Cardiac ventricle fibroblast (primary cell): ENCODE measurements around the gene PITPNC1. TPM values are rescaled to one million over a fixed set of nuclear protein-coding genes. Genes with fewer than 3 reads are reported as not detected.

Experiments used
- total RNA-seq: library from RNA; depleted of rRNA; stranded (reverse); fragments of >200 nt; gene quantifications from 2 replicates; pipeline ENCODE4 v1.2.3, GENCODE V29; 2015

Gene PITPNC1
- 4.1 and 7.3 TPM in 2 replicates for total RNA-seq

DNA sequence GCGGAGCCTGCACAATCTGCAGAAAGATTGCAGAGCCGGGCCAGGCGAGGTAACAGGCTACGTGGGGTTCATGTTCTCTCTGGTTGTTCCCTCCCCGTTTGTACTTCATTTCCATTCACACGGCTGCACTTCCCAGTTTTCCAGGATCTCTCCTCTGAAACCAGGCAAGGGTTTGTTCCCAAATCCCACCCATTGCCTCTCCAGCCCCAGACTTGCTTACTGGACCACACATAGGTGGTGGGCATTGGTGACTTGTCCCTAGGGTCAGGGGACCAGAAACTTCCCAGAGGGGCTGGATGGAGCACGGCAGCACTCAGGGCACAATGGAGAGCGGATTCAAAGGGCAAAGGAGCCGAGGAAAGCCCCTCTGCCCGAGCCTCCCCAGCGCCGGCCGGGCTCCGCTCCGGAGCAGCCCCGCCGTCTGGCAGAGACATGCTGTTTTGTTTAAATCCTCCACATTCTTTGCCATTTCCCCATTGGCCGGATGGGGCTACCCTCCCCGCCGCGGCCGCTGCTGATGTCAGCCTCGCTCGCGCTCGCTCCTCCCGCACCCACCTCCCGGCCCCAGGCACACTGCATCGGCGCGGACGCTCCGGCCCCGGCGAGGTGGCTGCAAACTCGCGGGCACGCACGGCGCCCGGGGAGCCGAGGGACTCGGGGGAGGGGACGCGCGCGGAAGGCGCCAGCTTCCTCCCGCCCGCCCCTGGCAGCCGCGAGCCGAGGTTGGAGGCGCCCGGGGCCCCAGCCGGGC, at the start of gene PITPNC1:
PITPNC1 (plus strand) TSS at position 545 of the 751 bp plus-strand sequence.

DNA sequence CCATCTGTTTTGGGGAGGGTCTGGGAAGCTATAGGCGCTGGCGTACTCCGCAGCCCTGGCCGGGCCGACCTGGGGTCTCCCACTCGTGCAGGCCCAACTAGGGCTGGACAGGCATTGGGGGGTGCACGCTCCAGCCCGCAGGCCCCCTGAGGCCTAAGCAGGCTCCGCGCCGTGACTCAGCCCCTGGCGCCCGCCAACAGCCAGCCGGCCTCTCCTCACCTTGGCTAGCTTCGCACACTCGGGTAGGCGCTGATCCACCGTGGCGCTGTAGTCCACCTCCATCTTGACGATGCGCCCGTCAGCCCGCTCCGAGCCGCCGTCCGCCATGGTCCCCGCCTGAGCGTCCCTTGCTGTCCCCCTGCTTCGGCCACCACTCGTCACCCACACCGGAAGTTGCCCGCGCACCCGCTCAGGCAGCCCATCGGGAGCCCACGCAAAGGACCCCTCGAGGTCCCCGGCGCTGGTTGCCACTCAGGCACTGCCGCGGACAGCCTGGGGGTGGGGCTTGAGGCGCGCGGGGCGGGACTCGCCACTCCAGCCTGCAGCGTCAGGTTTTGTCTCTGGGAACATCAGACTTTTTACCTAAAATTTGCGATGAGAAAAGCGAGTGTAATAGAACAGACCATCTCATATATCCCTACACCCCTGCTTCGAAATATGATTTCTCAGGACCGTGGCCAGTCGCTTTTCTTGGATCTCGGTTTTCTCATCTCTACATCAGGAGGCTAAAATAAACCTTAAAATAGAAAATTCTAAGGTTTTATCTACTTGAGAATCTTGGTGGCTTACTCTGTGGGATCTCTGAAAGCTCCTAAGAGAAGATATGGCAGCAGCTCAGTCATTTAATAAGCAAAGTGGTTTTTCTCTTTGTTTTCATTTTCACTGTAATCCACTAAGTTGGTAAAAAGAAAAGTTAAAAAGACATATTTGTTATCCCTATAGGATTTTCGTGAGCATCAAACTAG, 10.6 kb upstream of the PITPNC1 start, which contains the start of gene PSMD12:
PSMD12 (minus strand) TSS at position 385 of the 965 bp plus-strand sequence; CDS start at position 327, 58 bp downstream.

GRCh38 chr17:67717624-67718324, 340.7 kb downstream of the PITPNC1 start, which contains the start of gene NOL11:
NOL11 (plus strand) TSS chr17:67717936; CDS start chr17:67717948, 12 bp downstream.

Other genes starting within 250 kb of the PITPNC1 start
- gene HELZ, start 132.1 kb upstream of the PITPNC1 start, total RNA-seq: 22.4 and 28.5 TPM in 2 replicates
- gene PSMD12, start 10.7 kb upstream of the PITPNC1 start, total RNA-seq: 14.7 and 19.3 TPM in 2 replicates